Activated naive CD4-positive, alpha-beta T cell treated with Interleukin-2 at 50 U/mL for 16 hours (primary cell): ENCODE data around the gene STRN4.
"Not testable (repeated sequence)": the region's sequence is repeated elsewhere in the genome, so short reads cannot be mapped to it uniquely, and the experiment has no call there.

Experiments used
- DNase-seq: peaks from one replicate; pipeline ENCODE4 v3.0.0-alpha.2; 2020

The STRN4 gene, protein sequence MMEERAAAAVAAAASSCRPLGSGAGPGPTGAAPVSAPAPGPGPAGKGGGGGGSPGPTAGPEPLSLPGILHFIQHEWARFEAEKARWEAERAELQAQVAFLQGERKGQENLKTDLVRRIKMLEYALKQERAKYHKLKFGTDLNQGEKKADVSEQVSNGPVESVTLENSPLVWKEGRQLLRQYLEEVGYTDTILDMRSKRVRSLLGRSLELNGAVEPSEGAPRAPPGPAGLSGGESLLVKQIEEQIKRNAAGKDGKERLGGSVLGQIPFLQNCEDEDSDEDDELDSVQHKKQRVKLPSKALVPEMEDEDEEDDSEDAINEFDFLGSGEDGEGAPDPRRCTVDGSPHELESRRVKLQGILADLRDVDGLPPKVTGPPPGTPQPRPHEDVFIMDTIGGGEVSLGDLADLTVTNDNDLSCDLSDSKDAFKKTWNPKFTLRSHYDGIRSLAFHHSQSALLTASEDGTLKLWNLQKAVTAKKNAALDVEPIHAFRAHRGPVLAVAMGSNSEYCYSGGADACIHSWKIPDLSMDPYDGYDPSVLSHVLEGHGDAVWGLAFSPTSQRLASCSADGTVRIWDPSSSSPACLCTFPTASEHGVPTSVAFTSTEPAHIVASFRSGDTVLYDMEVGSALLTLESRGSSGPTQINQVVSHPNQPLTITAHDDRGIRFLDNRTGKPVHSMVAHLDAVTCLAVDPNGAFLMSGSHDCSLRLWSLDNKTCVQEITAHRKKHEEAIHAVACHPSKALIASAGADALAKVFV

DNA sequence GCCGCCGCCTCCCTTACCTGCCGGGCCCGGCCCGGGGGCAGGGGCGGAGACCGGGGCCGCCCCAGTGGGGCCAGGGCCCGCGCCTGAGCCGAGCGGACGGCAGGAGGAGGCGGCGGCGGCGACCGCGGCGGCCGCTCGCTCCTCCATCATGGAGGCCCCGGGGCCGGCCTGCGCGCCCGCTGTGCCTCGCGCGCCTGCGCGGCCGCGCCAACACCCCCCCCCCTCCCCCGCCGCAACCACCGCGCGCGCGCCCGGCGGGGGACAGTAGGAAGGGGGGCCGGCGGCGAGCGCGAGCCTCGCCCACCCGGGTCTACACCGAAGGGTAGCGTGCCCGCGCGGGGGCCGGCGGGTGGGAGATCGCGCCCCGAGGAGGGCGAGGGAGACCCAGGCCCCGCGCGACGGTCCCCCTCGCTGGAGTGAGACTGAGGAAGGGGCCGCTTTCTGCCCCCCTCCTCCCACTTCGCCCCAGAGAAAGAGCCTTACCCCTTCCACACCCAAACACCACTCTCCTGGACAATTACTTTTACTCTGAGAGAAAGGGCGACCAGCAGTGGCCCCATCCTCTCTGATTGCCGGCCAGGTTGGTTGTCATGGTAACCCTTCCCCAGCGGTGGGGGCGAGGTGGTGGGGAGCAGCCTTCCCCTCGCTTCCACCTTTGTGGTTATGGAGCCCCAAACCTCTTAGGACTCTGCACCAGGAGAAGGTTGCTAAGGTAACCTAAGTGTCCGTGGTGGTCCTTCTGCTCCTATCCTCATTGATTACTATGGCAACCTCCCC, at the start of gene STRN4:
Gene STRN4 (minus strand): TSS at position 170 of the 777 bp plus-strand sequence. CDS start 20 bp downstream, at position 150.
- peak; percentile 58 for DNase-seq

DNA sequence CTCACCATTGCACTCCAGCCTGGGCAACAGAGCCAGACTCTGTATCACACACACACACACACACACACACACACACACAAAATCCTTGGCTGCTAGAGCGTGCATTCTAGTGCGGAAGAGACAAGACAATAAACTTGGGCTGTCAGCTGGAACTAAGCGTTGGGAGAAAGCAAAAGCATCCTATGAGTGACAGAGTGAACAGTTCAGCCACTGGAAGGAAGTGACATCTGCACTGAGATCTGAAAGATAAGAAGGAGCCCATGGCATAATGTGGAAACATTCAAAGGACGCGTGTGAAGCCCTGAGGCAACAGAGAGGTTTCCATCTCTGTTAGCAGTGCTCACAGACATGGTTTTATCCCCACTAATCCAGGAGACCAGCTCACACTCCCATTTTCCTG, 45.7 kb upstream of the STRN4 start:
- peak; percentile 18 for DNase-seq

DNA sequence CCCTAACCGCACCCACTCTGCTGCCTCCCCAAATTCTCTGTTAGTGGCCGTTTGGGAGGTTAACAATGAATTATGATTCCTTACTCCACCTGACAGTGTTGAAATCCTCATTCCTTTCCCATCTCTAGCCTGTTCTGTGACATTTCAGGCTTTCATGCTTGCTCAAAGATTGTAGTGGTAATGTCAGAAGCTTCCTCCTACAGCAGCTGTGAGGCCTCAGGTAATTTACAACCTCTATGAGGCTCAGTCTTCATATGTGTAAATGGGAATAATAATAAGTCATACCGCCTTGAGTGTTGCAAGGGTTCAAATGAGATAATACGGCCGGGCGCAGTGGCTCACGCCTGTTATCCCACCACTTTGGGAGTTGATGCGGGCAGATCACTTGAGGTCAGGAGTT, 43.1 kb upstream of the STRN4 start:
- DNase-seq: no peak

DNA sequence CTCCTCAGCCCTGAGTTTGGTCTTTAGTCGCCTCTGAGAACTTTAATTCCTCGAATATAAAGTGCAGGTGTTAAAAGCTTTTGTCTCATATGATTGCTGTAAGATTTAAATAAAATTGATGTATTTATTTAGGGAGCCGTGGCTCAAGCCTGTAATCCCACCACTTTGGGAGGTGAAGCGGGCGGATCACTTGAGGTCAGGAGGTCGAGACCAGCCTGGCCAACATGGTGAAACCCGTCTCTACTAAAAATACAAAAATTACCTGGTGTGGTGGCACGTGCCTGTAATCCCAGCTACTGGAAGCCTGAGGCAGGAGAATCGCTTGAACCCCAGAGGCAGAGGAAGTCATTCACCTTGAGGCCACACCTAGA, 42.7 kb upstream of the STRN4 start:
- no peak for DNase-seq

DNA sequence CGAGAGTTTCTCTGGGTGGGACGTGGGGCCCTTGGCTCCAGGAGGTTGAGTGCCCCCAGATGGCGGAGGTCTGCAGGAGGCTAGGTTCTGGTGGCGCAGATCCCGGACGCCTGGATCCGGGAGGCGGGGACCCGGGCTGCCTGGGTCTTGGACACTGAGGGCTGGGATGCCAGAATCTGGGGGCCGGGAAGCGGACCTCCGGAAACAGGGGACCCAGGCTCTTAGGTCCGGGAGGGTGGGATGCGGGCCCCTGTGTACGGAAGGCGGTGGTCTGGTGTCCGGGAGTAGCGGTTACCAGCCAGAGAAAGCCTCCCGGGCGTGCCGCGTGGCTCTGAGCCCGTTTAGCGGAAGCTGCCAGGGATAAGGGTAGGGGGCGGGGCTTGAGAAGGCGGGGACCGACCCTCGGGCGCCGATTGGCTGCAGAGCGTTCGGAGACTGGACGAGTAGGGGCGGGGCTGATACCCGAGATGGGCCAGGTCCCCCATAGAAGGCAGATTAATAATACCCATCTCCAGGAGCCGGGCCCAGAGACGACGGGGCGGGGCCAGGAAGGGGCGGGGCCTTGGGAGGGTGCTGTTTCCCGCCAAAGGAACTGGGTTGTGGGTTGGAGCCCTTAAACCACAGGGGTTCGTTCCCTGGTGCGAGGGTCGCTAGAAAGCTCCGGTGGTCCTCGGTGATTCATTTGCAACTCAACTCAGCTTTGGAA, 42.2 kb upstream of the STRN4 start, which contains the start of gene SLC1A5:
Gene SLC1A5 (minus strand): TSS at position 333 of the 706 bp plus-strand sequence. CDS start 629 bp downstream, outside the sequence.
- peak; percentile 100 for DNase-seq

DNA sequence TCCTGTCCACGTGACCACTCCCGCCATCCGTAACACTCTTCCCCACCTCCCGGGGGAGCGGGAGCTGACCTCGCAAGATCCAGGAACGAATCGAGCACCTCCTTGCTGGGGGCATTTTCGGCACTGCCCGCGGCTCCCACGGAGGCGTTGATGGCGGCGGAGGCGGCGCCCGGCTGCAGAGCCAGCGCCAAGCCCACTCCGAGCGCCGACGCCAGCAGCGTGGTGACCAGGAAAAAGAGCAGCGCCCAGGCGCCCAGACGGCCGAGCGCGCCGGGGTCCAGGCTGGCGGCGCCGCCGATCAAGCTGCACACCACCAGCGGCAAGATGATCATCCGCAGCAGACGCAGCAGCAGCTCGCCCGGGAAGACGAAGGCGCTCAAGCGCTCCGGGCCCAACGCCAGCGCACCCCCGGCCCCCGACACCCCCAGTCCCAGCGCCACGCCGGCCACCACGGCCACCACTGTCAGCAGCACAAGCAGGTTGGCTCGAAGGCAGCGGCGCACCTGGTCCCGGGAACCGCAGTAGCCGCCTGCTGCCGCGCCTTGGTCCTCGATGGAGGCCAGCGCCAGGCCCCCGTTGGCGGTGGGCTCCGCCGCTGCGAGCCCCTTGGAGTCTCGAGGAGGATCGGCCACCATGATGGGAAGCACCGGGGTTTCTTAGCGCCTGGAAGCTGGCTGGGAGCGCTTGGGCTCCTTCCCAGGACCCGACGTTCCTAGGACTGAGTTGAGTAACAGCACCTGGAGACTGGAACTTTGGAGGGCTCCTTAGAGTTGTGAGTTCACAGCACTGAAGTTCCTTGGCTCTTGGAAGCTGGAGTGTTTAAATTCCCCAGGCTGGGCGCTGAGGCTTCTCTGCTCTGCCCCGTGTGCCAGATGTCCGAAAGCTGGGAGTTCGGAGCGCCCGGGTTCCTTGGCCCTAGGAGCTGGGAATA, 41.3 kb upstream of the STRN4 start:
- DNase-seq: peak; percentile 49

DNA sequence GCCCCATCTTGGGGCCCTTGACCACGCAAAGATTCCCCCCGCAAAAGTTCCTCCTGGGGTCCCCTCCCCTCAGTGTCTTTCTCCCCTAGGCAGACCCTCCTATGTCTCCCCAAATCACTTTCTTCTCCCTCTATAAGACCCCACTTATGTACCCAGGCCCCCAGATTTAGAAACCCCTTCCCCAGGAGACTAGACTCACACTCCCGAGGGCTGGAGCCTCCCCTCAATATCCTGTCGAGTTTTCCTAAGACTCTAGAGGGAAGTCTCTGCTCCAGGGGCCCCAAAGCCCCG, 40.7 kb upstream of the STRN4 start:
- no peak for DNase-seq

DNA sequence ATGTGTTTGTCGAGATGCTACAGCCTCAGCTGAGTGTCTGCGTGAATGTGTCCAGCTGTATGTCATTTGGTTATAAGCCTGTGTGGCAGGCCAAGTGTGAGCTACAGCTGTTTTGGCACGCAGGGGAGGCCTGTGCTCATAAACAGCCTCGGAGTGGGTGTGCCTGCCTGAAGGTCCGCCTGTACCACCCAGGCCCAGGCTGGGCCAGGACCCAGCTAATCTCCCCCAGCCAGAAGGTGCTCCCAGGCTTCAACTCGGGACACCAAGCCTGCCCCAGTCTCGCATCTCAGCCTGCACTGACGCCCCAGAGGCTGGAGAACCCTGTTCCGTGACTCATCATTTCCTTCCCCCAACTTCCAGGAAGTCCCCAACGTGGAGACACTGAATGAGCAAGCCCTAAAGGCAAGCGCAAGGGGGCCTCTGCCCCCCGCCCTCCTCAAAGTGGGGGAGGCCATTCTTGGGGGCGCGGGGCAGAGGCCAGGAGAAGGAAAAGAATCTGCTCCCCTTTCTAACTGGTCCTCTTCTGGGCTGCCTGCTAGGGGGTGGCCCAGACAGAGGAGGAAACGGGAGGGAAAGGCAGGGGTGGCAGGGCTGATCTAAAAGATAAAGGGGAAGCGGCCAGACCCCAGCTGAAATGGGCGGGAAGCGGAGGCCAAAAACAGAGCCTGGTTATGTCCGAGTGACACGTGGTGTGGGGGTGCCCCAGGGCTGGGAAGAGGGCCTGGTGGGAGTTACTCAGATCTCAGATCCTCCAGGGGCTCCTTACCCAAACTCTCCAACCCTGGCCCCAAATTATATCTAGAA, 40.2 kb upstream of the STRN4 start:
- DNase-seq: peak; percentile 87

DNA sequence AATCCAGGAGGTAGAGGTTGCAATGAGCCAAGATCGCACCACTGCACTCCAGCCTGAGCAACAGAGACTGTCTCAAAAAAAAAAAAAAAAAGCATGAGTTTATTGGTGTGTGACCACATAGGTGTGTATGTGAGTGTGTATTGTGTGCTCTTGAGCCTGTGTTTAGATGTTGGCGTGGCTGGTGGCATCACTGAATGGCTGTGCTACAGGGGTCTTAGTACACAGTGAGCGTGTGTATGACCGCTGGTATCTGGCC, 39.7 kb upstream of the STRN4 start:
- no peak for DNase-seq

DNA sequence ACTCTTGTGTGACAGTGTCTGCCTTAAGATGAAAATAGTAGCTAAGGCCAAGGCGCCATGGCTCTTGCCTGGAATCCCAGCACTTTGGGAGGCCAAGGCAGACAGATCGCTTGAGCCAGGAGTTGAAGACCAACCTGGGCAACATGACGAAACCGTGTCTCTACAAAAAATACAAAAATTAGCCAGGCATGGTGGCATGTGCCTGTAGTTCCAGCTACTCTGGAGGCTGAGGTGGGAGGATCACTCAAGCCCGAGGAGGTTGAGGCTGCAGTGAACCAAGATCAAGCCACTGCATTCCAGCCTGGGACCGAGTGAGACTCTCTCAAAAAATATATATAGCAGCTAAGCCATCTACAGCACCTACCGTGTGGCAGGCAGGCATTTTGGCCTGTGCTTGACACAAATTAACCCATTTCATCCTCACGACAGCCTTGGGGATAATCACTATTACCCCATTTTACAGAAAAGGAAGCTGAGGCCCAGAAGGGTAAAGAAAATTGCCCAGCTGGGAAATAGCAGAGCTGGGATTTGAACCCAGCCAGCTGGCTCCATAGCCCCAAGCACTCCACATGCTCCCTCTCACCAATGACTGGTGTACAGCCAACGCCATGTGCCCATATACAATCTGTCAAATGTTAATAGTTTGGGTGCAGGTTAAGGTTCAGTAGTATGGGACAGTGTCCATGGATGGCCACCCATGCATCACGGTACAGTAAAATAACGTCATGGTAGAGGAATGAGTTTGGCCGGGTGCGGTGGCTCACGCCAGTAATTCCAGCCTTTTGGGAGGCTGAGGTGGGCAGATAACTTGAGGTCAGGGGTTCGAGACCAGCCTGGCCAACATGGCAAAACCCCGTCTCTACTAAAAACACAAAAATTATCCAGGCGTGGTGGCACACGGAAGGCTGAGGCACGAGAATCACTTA, 39.1 kb upstream of the STRN4 start:
- peak; percentile 11 for DNase-seq

DNA sequence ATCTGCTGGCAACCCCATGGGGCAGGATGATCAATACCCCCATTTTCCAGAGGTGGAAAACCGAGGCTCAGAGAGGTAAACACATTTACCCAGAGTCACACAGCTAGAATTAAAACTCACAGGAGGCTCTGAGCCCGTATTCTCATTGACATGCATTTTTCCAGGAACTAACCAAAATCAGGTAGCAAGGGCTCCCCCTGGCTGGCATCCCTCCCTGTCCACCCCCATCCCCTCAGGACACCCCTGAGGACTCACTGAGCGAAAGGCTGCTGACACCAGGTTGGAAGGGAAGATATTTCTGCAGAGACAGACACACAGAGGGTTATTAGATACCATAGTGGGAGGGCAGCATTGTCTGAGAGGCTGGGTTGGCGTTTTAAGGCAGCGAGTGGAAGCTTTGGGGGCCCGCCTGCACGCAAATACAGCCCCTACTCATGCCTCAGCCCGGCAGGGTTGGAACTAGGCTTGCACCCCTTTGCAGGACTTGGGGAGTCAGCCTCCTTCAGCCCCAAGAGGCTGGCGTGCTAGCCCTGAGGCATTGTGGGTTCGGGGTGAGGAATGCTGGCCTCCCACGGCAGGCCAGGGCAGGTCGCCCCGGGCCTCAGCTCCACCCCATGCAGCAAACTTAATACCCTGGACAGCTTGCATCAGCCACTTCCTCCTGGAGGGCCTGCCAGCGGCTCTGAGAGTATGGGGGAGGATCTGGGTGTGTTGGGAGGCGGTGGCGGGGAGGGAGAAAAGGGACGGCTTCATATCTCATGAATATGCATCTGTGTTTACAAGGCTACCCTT, 38.2 kb upstream of the STRN4 start:
- DNase-seq: peak; percentile 86

DNA sequence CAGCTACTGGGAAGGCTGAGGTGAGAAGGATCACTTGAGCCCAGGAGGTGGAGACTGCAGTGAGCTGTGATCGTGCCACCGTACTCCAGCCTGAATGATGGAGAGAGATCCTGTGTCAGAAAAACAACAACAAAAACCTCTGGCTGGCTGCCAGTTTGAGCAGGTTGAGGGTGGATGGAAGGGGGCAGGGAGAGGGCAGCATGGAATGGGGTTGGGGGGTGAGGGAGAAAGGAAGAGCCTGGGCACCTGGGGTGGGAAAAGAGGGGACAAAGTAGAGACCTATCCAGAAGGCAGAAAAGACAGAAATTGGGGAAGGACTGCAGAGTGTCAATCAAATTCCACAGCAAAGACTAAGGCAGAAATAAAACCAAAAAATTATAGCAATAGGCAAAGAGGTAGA, 37.4 kb upstream of the STRN4 start:
- no peak for DNase-seq

DNA sequence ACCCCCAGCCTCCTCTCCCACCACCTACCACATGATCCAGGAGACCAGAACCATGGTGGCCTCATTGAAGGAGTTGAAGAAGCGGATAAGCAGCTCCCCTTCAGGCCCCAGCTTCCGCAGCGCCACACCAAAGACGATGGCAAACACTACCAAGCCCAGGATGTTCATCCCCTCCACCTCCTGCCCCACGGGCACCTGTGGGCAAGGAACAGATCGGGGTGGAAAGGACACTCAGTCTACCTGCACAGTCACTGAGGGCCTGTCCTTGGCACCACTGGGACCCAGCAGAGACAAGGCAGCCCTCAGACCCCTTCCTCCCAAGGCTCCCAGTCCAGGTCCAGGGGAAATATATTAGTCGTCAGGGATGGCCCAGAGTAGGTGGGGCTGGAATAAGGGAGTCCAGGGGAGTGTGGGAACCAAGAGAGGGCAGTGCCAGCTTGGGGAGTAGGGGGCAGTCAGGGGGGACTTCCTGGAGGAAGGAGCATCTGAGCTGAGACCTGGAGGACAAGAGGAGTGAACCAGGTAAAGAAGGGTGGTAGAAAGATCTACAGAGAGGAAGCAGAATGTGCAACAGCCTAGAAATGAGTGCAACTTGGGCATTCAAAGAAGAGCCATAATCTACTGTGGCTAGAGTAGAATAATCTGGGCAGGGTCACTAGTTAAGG, 36.2 kb upstream of the STRN4 start:
- no peak for DNase-seq

DNA sequence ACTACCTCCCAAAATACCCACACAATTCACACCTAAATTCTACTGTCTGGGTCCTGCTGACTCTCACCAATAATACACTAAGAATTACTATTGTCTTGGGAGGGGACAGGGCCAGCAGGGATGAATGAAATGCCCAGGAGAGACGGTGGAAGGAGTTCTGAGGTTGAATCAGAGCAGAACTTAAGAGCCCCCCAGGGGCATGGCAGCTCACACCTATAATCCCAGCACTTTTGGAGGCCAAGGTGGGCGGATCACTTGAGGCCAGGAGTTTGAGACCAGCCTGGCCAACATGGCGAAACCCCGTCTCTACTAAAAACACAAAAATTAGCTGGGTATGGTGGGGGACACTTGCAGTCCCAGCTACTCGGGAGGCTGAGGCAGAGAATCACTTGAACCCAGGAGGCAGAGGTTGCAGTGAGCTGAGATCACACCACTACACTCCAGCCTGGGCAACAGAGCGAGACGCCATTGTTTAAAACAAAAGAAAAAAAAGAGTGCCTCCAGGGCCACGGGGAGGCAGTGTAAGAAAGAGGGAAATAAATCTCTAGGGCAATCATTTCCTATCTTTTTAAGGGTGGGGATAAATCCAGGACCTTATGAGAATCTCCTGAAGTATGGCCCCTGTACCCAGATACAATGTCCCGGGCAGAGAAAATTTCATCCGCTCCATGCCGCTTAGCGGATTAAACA, 31.9 kb upstream of the STRN4 start:
- not testable (repeated sequence) for DNase-seq

DNA sequence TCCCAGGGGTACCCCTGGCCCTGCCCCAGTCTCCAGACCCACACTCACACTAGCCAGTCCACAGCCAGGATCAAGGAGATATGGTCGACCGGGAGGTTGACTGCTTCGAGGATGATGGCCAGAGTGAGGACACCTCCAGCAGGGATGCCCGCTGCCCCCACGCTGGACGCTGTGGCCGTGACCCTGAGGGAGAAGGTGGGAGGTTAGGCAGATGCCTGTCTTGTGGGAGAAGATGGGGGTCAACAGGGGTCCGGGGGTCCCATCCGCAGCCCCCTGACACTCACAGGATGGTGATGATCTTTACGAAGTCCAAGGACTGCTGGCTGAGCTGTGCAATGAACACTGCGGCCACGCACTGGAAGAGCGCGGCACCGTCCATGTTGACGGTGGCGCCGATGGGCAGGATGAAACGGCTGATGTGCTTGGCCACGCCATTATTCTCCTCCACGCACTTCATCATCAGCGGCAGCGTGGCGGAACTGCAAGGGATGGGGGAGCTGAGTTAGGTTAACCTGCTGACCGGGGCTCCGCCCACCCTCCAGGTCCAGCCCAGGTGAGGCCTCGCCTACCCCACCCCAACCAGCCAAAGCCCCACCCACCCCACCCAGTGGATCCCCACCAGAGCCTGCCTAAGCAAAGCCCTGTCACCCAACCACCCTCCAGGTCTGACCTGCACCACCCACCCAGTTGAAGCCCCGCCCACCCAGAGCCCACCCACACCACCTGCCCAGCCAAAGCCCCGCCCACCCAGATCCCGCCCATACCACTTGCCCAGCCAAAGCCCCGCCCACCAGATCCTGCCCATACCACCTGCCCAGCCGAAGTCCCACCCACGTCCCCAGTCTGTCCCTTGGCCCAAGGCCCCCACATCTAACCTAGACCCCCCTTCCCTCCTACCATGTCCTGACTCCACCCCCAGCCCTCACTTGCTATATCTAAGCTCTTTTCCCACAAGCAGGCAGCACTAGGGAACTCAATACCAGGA, 31.0 kb upstream of the STRN4 start:
- DNase-seq: no peak

DNA sequence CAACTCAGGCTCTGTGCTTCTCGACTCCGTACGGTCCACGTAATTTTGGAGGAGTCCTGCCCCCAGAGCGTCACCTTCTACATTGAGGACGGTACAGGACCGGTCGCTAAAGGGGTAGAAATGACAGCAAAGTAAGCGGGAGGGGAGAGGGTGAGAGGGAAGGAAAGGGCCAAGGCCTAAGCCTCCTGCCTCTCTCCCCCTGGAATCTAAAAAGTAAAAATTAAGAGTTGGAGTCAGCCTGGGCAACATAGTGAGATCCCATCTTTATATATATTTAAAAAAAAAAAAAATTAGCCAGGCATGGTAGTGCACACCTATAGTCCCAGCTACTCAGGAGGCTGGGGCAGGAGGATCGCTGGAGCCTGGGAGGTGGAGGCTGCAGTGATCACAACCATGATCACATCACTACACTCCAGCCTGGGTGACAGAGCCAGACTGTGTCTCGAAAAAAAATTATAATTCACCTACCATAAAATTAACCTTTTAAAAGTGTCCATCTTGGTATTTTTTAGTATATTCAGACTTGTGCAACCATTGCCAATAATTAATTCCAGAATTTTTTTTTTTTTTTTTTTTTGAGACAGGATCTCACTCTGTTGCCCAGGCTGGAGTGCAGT, 29.5 kb upstream of the STRN4 start:
- DNase-seq: no peak
